Nephron (organoid): ENCODE results near the gene PUS7L.

Experiments
- H3K27ac Mint-ChIP-seq, 3 experiments: 2 replicates each; pipeline ENCODE4 v1.8.0; 2020; ENCODE audit warnings: mixed read lengths in 3 of 3, mild to moderate bottlenecking in 2 of 3, moderate library complexity in 1 of 3
- H3K27me3 Mint-ChIP-seq: 2 replicates; pipeline ENCODE4 v1.8.0; 2021; ENCODE audit warnings: low read depth, mild to moderate bottlenecking, moderate library complexity, mixed read lengths
- H3K36me3 Mint-ChIP-seq: 2 replicates; pipeline ENCODE4 v1.8.0; 2020; ENCODE audit warnings: low read depth, mixed read lengths
- H3K4me1 Mint-ChIP-seq: 2 replicates; pipeline ENCODE4 v1.8.0; 2020; ENCODE audit warnings: mixed read lengths
- H3K4me3 Mint-ChIP-seq, 3 experiments: 2 replicates each; pipeline ENCODE4 v1.8.0; 2020; ENCODE audit warnings: mild to moderate bottlenecking in 3 of 3, mixed read lengths in 3 of 3, moderate library complexity in 2 of 3
- H3K9me3 Mint-ChIP-seq: 2 replicates; pipeline ENCODE4 v1.8.0; 2020; ENCODE audit warnings: mixed read lengths
- TF ChIP-seq, protein P1 (sequence below), 3 experiments: fragments of 200-600 bp; sonication (generic); IDR thresholded peaks; one replicate each; pipeline ENCODE4 v1.5.0; 2021; ENCODE audit warnings: antibody characterized with exemption in 3 of 3; ENCODE audit not compliant: unreplicated experiment in 3 of 3

PUS7L gene

DNA sequence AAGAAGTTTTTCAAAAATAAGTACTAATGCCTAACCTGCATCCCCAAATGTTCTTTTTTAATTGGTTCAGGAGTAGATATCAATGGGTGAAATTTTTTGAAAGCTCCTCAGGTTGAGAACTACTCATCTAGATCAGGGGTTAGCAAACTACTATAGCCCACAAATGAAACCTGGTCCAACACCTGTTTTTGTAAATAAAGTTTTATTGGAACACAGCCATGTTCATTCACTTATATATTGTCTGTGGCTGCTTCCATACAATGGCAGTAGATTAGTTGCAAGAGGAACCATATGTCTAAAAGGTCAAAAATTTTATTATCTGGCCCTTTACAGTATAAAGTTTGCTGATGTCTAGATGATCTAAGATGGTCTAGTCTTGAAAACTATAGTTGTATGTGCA, 13.8 kb downstream of the PUS7L start:
- Mint-ChIP-seq H3K27me3 (no peaks in the 10 kb centered on the region), H3K4me3 (no peak overlapping the region), H3K9me3 (peaks cover 2% of the 10 kb centered on the region), H3K27ac (no peak overlapping the region), H3K4me1 (peaks cover 5% of the 10 kb centered on the region), H3K36me3 (peaks cover 21% of the 10 kb centered on the region)
- TF ChIP-seq, protein P1, sequence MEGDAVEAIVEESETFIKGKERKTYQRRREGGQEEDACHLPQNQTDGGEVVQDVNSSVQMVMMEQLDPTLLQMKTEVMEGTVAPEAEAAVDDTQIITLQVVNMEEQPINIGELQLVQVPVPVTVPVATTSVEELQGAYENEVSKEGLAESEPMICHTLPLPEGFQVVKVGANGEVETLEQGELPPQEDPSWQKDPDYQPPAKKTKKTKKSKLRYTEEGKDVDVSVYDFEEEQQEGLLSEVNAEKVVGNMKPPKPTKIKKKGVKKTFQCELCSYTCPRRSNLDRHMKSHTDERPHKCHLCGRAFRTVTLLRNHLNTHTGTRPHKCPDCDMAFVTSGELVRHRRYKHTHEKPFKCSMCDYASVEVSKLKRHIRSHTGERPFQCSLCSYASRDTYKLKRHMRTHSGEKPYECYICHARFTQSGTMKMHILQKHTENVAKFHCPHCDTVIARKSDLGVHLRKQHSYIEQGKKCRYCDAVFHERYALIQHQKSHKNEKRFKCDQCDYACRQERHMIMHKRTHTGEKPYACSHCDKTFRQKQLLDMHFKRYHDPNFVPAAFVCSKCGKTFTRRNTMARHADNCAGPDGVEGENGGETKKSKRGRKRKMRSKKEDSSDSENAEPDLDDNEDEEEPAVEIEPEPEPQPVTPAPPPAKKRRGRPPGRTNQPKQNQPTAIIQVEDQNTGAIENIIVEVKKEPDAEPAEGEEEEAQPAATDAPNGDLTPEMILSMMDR (IDR thresholded peaks at IDR 0.05; ENCODE audit: unreplicated experiment in 3 of 3) = no peak

DNA sequence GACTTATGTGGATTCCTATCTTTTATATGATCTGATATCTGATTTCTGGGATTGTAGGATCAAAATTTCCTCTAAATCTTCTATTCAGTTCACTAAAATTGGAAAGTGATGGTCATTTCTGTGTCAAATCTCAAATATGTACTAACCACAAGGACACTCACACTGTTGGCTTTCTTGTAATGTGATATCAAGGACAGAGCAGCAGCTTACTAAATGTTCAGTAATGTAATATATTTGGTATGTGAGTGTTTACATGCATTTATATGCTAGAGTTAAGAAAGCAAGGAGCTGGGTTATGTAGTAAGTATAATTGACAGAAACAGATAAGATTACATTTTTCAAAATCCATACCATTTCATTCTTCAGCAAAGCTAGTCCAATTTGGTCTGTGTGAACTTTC, 16.5 kb downstream of the PUS7L start:
- TF ChIP-seq, protein P1 (IDR thresholded peaks at IDR 0.05; ENCODE audit: unreplicated experiment in 3 of 3) = no peak
- peaks cover 2% of the 10 kb centered on the region for H3K9me3 Mint-ChIP-seq

DNA sequence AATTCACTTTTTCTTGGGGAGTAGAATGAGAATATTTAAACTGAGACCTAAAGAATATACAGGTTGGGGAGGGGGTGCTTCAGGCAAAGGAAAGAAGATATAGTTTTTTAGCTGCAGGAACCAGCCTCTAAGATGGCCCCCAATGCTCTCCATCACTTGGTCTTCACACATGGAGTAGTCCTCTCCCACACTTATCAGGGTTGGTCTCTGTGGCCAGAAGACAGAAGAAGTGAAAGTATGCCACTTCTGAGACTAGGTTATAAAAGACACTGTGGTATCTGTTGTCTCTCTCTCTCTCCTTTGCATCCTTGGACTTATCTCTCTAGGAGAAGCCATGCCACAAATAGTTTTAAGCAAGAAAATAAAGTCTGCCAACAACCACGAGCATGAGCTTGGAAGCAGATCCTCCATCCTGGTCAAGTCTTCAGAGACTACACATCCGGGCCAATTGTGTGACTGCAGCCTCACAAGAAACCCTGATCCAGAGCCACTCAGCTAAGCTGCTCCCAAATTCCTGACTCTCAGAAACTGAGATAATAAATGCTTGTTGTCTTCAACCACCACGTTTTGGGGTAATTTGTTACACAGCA, 18.0 kb downstream of the PUS7L start:
- Mint-ChIP-seq H3K9me3 (peaks cover 2% of the 10 kb centered on the region), H3K27me3 (no peaks in the 10 kb centered on the region), H3K4me1 (peaks cover 5% of the 10 kb centered on the region), H3K36me3 (peaks cover 13% of the 10 kb centered on the region), H3K27ac (no peak overlapping the region), H3K4me3 (no peak overlapping the region)
- TF ChIP-seq, protein P1 (IDR thresholded peaks at IDR 0.05; ENCODE audit: unreplicated experiment in 3 of 3) = no peak

More for the DNA sequence above, 16.5 kb downstream of the PUS7L start:
- Mint-ChIP-seq H3K27ac (peak overlapping the region in 1 of 3 experiments; percentile 9), H3K36me3 (peaks cover 21% of the 10 kb centered on the region), H3K4me3 (no peak overlapping the region), H3K4me1 (peaks cover 5% of the 10 kb centered on the region), H3K27me3 (no peaks in the 10 kb centered on the region)

DNA sequence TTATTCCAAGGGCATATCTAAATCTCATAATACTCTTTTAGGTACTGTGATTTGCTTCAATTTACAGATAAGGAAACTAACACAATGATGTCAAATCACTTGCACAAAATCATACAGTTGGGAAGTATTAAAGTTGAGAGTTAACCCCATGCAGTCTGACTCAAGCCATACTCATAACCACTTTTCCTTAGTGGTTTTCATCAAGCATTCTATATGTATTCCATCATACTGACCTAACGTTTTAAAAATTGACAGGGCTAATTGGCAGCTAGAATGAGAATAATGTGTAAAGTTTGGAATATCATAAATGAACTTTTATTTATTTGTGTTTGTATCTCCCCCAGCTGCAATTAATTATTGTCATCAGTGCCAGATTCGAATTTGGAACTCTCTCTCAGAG, 20.9 kb downstream of the PUS7L start:
- Mint-ChIP-seq H3K27me3 (no peaks in the 10 kb centered on the region), H3K9me3 (no peaks in the 10 kb centered on the region), H3K4me1 (peaks cover 5% of the 10 kb centered on the region), H3K4me3 (no peak overlapping the region), H3K36me3 (no peaks in the 10 kb centered on the region), H3K27ac (no peak overlapping the region)
- TF ChIP-seq, protein P1 (IDR thresholded peaks at IDR 0.05; ENCODE audit: unreplicated experiment in 3 of 3) = no peak

DNA sequence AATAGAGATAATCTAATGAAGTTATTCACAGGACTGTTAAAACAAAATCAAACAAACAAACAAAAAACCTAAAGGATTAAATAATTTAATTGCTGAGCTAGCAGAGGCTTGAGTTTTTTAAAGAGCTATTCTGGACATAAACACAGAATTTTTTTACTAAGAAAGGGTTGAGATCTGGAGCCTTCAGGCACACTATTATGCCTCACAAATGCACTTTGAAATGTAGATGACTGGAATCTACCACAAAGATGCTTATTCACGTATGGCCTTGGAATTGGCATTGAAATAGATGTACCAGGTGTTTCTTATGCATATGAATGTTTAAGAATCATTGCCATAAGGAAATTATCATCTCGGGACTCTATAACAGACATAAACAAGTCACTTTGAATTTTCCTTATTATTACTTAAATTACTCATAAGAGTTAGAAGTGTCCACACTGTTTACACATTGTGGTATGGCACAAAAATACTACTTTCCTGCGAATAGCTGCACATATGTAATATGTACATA, 21.6 kb downstream of the PUS7L start:
- H3K9me3 Mint-ChIP-seq = no peaks in the 10 kb centered on the region
- H3K27ac Mint-ChIP-seq = no peak overlapping the region
- no peak overlapping the region for H3K4me3 Mint-ChIP-seq
- TF ChIP-seq, protein P1 (IDR thresholded peaks at IDR 0.05; ENCODE audit: unreplicated experiment in 3 of 3) = no peak
- H3K36me3 Mint-ChIP-seq = no peaks in the 10 kb centered on the region
- H3K27me3 Mint-ChIP-seq = no peaks in the 10 kb centered on the region
- H3K4me1 Mint-ChIP-seq = peaks cover 2% of the 10 kb centered on the region

DNA sequence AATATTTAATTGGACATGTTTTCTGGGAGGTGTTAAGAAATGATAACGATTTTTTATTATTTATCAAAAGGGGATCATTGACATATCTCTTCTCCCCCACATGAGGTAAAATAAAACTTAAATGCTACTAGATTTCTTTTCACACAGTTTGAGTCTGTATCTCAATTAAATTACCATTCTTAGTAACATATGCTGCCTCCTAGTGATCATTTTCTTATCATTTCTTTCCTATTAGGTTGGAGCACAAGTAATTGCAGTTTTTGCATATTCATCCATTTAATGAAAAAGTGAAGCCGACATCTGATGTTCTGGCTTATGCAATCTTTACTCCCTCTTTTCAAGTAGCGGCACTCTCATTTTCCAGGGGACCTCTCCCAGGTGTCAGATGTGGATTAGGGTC, 24.9 kb downstream of the PUS7L start:
- no peak overlapping the region for H3K27ac Mint-ChIP-seq
- no peaks in the 10 kb centered on the region for H3K27me3 Mint-ChIP-seq
- TF ChIP-seq, protein P1 (IDR thresholded peaks at IDR 0.05; ENCODE audit: unreplicated experiment in 3 of 3) = no peak
- no peak overlapping the region for H3K4me3 Mint-ChIP-seq
- H3K9me3 Mint-ChIP-seq = no peaks in the 10 kb centered on the region
- no peaks in the 10 kb centered on the region for H3K4me1 Mint-ChIP-seq
- no peaks in the 10 kb centered on the region for H3K36me3 Mint-ChIP-seq
